ENCODE results near the gene SNAPC4.

Gene SNAPC4

DNA sequence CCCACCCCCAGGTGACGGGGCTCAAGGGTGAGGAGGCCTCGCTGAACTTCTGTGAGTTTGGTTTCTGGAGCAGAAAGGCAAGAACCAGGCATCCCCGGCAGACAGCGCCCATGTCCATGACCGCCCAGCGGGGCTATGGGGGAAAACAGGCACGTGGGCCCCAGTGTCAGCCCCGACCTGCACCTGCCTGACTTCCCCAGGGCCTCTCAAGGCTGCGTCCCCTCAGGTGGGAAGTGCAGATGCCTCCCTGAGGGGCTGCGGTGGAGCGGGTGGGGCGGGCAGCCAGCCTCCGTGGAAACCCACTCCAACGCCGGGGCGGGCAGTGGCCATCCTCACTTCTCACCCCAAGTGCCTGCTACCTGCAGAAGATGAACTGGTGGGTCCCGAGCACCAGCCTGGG, 19.6 kb downstream of the SNAPC4 start:
- H3K4me1 Mint-ChIP-seq = no peaks in the 10 kb centered on the region
- no peaks in the 10 kb centered on the region for H3K27me3 Mint-ChIP-seq (ENCODE audit: low read depth)
- TF ChIP-seq, protein P1, sequence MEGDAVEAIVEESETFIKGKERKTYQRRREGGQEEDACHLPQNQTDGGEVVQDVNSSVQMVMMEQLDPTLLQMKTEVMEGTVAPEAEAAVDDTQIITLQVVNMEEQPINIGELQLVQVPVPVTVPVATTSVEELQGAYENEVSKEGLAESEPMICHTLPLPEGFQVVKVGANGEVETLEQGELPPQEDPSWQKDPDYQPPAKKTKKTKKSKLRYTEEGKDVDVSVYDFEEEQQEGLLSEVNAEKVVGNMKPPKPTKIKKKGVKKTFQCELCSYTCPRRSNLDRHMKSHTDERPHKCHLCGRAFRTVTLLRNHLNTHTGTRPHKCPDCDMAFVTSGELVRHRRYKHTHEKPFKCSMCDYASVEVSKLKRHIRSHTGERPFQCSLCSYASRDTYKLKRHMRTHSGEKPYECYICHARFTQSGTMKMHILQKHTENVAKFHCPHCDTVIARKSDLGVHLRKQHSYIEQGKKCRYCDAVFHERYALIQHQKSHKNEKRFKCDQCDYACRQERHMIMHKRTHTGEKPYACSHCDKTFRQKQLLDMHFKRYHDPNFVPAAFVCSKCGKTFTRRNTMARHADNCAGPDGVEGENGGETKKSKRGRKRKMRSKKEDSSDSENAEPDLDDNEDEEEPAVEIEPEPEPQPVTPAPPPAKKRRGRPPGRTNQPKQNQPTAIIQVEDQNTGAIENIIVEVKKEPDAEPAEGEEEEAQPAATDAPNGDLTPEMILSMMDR (IDR thresholded peaks at IDR 0.05; ENCODE audit: unreplicated experiment in 3 of 3) = no peak
- peaks cover 9% of the 10 kb centered on the region for H3K36me3 Mint-ChIP-seq (ENCODE audit: low read depth)
- no peak overlapping the region for H3K27ac Mint-ChIP-seq
- no peaks in the 10 kb centered on the region for H3K9me3 Mint-ChIP-seq
- no peak overlapping the region for H3K4me3 Mint-ChIP-seq

DNA sequence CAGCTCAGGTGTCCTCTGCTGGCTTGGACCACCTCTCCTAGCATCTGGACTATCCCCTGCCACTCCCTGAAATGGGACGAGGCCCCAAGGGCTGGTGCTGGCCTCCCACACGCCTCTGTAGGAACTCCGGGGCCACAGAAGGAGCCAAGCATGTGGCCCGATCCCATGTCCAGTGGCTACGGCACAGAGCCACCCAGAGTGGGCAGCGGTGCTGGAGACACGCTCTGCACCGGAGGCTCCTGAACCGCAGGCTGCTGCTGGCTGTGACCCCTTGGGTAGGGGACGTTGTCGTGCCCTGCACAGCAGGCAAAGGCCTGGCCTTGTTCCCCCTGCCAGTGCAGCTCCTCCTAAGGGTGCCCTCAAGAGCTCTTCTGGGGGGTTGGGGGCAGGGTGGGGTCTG, 20.1 kb downstream of the SNAPC4 start:
- H3K4me3 Mint-ChIP-seq = no peak overlapping the region
- H3K9me3 Mint-ChIP-seq = no peaks in the 10 kb centered on the region
- no peaks in the 10 kb centered on the region for H3K27me3 Mint-ChIP-seq (ENCODE audit: low read depth)
- no peak overlapping the region for H3K27ac Mint-ChIP-seq
- H3K36me3 Mint-ChIP-seq (ENCODE audit: low read depth) = peaks cover 6% of the 10 kb centered on the region
- TF ChIP-seq, protein P1 (IDR thresholded peaks at IDR 0.05; ENCODE audit: unreplicated experiment in 3 of 3) = no peak
- H3K4me1 Mint-ChIP-seq = no peaks in the 10 kb centered on the region

DNA sequence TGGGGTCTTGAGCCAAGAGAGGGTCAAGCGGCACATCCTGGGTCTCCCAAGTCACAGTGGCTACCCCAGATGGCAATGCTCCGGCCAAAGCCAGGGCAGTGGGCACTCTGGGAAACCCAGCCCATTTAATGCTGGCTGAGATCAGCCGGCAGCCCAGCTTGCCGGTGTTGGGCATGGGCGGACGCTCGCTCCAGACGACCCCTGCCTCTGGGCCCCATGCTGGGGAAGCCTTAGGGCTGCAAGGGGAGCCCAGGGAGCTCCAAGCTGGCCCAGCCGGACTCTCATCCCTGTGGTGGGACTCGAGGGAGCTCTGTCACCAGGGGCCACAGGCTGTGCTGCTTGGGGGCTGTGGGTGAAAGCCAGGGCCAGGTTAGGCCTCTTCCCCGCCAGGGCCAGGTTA, 20.6 kb downstream of the SNAPC4 start:
- Mint-ChIP-seq H3K27me3 (ENCODE audit: low read depth) (no peaks in the 10 kb centered on the region), H3K27ac (no peak overlapping the region), H3K4me3 (no peak overlapping the region), H3K4me1 (no peaks in the 10 kb centered on the region), H3K36me3 (ENCODE audit: low read depth) (peaks cover under 1% of the 10 kb centered on the region), H3K9me3 (no peaks in the 10 kb centered on the region)
- TF ChIP-seq, protein P1 (IDR thresholded peaks at IDR 0.05; ENCODE audit: unreplicated experiment in 3 of 3) = no peak

GRCh38 chr9:136379003-136379287, 21.0 kb downstream of the SNAPC4 start:
- TF ChIP-seq, protein P1 (IDR thresholded peaks at IDR 0.05; ENCODE audit: unreplicated experiment in 3 of 3) = no peak
- Mint-ChIP-seq H3K4me3 (no peak overlapping the region), H3K36me3 (ENCODE audit: low read depth) (no peaks in the 10 kb centered on the region), H3K9me3 (no peaks in the 10 kb centered on the region), H3K27ac (no peak overlapping the region), H3K27me3 (ENCODE audit: low read depth) (no peaks in the 10 kb centered on the region), H3K4me1 (no peaks in the 10 kb centered on the region)

- TF ChIP-seq, protein P1 (IDR thresholded peaks at IDR 0.05; ENCODE audit: unreplicated experiment in 3 of 3) = no peak
- Mint-ChIP-seq H3K4me1 (no peaks in the 10 kb centered on the region), H3K9me3 (no peaks in the 10 kb centered on the region), H3K4me3 (no peak overlapping the region), H3K36me3 (ENCODE audit: low read depth) (no peaks in the 10 kb centered on the region), H3K27ac (no peak overlapping the region), H3K27me3 (ENCODE audit: low read depth) (no peaks in the 10 kb centered on the region)
Observed at GRCh38 chr9:136378170-136379002, 21.6 kb downstream of the SNAPC4 start.

Measured in nephron (organoid).